Skeletal muscle tissue (tissue), 2 donors: ENCODE data around the gene C12orf50. TPM values are rescaled to one million over a fixed set of nuclear protein-coding genes. Genes with fewer than 3 reads are reported as not detected.

ENCODE experiments used
- small RNA-seq: library from RNA; depleted of rRNA; stranded (forward); fragments of <200 nt; gene quantifications from one replicate; pipeline ENCODE3, GENCODE V24; 2014
- total RNA-seq: library from RNA; depleted of rRNA; stranded (reverse); fragments of >200 nt; gene quantifications from one replicate; pipeline ENCODE4 v1.2.3, GENCODE V29; 2014

Gene C12orf50
- total RNA-seq, 1 donor from 2014 or later = not detected

Small RNA genes within 50 kb of the gene (small RNA-seq; reads per million reads assigned to genes)
- not detected for gene RNA5SP364

Other genes with a start within 250 kb of the C12orf50 start
- gene CEP290, start 112.7 kb upstream of the C12orf50 start, total RNA-seq = 12.0 TPM
- 13.6 TPM for gene TMTC3, start 112.9 kb upstream of the C12orf50 start, total RNA-seq